Measurements from ENCODE around the gene FKBP9.
"Not testable (repeated sequence)": the region's sequence is repeated elsewhere in the genome, so short reads cannot be mapped to it uniquely, and the experiment has no call there.

FKBP9 gene, protein sequence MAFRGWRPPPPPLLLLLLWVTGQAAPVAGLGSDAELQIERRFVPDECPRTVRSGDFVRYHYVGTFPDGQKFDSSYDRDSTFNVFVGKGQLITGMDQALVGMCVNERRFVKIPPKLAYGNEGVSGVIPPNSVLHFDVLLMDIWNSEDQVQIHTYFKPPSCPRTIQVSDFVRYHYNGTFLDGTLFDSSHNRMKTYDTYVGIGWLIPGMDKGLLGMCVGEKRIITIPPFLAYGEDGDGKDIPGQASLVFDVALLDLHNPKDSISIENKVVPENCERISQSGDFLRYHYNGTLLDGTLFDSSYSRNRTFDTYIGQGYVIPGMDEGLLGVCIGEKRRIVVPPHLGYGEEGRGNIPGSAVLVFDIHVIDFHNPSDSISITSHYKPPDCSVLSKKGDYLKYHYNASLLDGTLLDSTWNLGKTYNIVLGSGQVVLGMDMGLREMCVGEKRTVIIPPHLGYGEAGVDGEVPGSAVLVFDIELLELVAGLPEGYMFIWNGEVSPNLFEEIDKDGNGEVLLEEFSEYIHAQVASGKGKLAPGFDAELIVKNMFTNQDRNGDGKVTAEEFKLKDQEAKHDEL

DNA sequence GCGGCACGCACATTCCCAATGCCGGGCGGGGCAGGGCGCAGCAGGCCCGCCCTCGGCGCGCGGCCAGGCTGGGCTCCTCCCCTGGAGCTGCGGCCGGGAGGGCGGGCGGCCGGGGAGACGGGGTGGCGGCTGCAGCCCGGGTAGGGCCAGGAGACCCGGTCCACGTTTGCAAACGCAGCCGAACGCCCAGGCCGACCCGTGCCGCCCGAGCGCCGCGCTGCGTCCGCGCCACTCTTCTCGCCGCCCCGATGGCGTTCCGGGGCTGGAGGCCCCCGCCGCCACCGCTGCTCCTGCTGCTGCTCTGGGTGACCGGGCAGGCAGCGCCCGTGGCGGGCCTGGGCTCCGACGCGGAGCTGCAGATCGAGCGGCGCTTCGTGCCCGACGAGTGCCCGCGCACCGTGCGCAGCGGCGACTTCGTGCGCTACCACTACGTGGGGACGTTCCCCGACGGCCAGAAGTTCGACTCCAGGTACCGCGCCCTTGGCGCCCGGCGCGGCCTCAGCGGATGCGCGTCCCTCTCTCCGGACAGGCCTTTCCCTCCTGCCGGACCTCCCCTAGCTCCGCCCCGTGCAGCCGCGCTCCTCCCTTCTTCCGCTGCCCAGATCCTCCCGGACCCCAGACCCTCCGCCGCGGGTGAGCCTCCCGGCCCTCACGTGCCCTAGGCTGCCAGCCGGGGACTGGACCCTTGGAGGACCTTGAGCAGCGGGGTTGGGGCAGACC, at the start of gene FKBP9:
FKBP9 (plus strand) TSS at position 115 of the 720 bp plus-strand sequence; CDS start at position 249, 134 bp downstream.
- DNase-seq = peak; percentile 57

DNA sequence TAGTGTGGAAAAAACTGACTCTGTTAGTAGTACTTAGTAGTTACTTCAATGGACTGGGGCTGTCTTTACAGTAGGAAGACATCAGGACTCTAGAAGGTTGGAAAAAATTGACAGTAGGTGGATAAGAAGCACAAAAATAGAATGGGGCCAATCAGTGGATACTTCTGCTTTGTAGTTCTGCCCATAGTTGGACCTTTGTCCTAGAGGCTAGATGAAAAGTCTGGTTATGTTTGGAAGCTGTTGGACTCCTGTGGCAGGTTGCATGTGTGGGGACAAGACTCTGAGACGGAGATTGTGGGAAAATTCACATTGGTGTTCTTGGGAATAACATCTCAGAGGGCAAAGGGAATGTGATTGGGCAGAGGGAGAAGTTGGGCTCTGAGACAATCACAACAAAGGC, 47.0 kb upstream of the FKBP9 start:
- no peak for DNase-seq

DNA sequence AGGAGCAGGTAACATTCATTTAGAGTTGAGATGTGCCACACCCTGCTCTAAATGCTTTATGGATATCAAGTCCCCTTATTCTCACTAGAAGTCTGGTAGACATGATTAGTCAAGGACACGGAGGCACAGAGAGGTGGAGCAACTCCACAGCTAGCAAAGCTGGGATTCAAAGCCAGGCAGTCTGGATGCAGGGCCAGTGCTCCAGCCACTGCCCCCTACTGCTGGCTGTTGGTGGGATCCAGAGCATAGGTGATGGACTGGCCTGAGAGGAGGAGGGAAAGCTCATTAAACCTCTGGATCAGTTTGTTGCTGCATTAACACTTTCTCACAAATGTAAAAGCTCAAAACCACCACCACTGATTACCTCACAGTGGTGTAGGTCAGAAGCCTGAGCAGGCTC, 43.1 kb upstream of the FKBP9 start:
- no peak for DNase-seq

DNA sequence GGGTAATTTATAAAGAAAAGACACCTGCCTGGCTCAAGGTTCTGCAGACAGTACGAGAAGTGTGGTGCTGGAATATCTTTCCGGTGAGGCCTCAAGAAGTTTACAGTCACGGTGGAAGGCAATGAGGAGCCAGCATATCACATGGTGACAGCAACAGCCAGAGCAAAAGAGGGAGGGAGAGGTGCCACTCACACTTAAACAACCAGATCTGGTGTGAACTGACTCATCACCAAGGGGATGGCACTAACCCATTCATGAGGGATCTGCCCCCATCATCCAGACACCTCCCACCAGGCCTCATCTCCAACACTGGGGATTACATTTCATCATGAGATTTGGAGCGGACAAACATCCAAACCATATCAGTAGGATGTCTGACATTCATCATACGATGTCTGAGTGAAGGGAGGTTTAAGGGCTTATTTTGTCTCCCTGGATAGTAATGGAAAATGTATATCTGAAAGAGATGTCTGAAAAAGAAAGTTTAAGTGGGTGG, 42.2 kb upstream of the FKBP9 start:
- no peak for DNase-seq

DNA sequence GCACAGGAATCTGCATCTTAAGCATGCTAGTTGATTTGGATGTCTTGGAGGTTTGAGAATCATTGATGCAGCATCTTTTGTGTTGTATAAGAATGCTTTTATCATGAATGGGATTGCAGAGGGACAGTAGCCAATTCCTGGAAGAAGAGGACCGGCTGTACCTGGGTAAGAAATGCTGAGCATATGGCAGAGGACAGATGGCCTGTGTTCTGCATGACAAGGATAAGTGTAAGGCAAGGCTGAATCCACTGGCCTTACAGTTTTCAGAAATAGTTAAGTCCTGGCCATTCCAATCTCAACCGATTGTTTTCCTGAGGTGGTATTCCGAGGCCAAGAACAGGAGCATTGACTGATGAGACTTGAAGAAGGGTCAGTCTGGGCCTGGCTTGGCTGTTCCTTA, 41.2 kb upstream of the FKBP9 start:
- DNase-seq = no peak

DNA sequence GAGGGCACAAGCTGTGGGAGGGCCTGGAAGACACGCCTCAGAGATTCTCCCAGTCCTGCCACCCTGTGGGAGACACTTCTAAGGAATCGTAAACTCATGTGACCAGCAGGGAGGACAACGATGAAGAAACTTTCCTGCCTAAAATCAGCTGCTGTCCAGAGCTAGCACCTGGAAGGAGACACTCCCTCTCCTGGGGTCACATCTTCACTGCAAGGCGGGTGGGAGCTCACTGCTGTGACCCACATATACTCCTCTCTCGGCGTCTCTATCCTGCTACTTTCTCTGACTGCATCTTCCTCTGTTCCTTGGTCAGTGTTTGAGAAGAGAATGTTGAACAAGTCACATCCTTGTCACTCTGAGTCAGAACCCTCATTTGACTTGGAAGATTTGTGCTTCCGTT, 40.2 kb upstream of the FKBP9 start:
- not testable (repeated sequence) for DNase-seq

DNA sequence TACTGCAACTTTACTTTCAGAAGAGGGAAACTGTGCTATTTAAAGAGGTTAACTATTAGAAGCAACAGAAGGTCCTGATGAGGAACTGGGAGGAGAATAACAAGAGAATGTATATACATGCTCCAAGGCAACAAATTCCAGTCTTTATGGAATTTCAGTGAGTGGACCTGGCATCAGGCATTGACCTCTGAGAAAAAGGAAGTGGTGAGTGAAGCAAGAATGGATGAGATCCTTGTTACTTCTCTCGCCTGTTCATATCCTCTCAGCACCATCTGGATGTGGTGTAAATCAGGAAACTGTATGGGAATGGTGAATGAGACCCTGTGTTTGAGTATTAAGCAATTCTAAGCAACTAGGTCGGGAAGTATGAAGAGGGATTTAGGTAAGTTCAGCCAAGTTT, 35.3 kb upstream of the FKBP9 start:
- DNase-seq = no peak

DNA sequence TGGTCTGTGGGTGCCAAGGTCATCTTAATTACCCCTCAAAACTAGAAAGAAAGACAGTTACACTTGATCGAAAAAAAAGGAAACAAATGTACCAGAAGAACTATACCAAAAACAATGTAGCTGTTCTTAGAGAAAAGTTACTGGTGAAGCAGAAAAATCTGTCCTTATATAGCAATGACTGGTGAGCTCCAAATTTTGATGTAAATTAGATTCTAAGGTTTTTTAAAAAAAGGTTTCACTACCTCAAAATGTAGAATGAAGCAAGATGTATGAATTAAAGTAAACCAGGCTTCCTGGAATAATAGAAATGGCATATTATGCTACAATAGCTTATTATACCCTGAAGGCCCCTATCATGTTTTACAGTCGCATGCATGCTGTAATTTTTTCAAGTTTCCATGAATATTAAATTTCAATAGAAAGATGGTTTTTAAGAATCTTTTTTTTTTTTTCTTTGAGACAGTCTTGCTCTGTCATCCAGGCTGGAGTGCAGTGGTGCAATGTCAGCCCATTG, 28.4 kb upstream of the FKBP9 start:
- no peak for DNase-seq

DNA sequence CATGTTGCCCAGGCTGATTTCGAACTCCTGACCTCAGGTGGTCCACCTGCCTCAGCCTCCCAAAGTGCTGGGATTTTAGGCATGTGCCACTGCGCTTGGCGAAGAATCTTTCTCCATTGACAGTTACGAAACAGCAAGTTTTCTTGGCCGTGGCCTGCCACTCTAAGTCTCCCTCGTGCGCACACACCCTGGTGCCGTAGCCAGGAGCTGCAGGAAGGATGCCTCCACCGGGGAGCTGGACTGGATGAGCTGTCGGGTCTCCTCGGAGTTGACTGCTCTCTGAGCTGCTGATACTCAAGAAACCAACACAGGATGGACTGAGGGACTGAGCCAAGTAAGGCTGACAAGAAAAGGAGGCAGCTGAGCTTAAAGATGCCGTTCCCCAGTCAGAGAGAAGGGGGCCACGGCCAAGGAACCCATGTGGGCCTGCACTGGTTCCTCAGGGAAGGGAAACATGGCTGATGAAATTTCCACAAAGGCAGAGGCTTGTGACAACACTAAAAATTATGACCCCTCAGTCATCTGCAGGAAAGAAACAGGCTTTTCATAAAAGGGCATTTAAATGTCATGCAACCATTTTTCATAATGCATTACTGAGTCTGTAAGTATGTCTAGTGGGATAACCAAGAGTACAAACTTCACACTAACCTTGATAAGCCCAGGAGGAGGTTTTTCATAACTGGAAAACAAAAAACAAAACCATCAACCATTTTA, 27.7 kb upstream of the FKBP9 start:
- no peak for DNase-seq

DNA sequence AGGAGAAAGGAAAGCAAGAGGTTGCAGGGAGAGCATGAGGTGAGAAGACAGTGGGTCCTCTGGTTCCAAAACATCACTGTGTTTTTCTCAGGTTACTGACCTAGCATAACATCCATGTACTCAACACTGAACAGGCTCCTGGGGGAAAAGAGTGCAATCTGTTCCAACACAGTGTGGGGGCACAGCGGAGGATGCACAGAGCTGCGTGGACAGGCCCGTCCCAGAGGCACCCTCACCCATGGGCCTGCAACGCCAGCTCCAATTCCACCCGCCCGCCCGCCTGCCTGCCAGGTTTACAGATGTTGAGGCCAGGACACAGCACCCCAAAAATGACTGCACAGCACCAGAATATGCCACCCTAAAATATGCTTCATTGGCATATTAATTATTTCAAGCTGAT, 26.9 kb upstream of the FKBP9 start:
- DNase-seq = no peak

DNA sequence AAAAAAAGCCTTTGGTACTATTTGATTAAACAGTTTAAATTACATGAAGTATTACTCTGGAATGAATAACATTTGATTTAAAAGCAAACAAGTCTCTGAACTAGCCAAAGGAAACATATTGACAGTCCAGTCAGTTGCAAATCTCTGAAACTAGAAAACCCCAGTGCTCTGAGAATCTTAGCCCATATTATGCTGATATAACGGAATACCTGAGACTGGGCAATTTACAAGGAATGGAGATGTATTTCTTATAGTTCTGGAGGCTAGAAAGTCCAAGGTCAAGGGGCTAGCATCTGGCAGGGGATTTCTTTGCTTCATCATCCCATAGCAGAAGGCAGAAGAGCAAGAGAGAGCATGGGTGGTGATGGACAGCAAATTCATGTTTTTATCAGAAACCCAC, 21.7 kb upstream of the FKBP9 start:
- DNase-seq = no peak

DNA sequence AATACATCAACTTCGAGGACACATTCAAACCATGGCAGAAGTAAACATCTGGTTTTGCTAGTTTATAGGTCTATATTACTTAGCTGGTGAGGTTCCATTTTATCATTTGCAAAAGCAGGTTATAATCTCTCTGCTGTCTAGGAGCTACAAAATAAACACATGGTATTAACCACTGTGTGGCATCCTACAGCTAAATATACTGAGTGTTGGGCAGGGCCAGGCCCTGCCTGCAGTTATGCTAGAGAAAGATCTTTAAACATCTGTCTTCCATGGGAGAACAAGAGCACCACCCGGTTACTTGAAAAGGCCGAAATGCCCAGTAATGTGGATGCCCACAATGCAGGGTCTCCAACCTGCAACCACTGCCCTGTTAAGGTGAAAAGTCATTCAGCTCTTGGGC, 20.6 kb upstream of the FKBP9 start:
- DNase-seq = no peak

DNA sequence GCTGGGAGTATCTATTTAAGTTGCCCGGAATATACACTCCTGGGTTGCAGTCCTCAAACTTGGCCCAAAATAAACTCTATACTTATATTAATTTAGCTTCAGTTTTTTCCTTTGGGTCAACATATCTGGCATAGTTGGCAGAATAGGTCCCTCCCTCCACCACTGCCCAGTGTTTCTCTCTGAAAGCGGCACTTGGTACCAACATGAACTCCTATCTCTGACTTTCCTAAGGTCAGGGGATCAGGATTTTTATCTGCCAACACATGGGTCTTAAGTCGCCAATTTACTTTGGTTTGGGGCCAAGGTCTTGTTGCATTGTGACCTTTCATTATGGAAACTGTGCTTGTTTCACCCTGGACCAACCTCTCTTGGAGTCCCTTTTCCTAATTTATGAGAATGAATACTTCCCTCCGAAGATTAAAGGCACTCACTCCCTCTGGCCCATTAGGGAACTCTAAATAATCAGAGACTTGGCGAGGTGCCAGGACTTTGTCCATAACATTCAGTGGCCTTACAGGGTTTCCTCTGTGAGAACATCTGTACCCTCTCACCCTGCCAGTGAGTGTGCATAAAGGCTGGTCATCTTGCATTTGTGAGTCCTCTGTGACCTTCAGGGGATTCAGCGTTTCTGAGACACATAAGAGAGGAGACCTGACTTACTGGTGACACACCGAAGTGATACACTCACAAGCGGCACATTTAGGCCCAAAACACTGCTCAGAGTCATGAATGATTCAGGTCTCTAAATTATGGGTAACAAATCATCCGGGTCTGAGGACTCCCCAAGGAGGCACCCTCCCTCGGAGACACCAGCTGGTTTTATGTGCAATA, 19.7 kb upstream of the FKBP9 start:
- DNase-seq = peak; percentile 49

DNA sequence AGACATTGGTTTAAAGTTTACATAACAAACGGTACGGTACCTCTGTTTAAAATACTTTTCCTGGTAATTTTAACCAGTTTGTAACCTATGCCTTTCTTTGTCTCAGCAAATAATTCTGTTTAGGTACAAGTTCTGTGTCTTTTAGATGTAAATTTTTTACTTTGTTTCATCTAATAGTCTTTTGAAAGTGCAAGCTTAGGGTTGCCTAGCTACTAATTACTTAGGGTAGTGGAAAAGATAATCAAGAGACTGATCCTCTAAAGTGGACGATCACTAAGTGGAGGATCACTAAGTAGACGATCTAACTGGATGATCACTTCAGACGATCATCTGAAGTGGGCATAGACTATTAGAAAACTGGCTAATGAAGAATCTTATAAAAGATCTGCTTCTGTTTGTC, 16.1 kb upstream of the FKBP9 start:
- DNase-seq = no peak

DNA sequence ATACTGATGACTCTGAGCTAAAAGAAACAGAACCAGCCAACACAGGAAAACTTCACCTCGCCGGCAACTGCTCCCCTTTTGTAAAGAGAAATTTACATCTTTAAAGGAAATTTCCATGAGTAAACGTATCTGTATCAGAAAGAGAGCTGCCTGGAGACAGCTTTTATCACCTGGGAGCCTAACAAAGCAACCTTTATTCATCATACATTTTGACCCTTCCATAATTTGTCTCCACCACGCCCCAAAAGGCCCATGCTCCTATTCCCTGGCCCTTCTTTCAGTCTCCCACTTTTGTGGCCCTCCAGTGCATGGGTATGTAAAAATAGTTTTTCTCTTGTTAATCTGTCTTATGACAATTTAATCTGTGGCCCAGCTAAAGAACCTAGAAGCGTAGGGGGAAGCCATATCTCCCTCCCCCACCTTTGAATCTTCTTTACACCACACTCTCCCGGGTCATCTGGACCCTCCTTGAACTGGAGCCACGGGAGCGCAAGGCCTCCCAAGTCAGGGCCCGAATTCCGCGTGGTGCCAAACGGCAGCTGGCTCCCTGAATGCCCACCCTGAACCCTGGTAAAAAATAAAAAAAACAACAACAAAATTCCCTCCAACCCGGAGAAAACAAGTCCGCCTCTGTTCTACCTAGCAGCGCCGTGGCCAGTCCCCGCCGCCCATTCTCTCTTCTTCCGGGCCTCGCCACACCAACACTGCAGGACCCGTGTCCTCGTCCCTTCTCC, 15.4 kb upstream of the FKBP9 start:
- DNase-seq = peak; percentile 65

DNA sequence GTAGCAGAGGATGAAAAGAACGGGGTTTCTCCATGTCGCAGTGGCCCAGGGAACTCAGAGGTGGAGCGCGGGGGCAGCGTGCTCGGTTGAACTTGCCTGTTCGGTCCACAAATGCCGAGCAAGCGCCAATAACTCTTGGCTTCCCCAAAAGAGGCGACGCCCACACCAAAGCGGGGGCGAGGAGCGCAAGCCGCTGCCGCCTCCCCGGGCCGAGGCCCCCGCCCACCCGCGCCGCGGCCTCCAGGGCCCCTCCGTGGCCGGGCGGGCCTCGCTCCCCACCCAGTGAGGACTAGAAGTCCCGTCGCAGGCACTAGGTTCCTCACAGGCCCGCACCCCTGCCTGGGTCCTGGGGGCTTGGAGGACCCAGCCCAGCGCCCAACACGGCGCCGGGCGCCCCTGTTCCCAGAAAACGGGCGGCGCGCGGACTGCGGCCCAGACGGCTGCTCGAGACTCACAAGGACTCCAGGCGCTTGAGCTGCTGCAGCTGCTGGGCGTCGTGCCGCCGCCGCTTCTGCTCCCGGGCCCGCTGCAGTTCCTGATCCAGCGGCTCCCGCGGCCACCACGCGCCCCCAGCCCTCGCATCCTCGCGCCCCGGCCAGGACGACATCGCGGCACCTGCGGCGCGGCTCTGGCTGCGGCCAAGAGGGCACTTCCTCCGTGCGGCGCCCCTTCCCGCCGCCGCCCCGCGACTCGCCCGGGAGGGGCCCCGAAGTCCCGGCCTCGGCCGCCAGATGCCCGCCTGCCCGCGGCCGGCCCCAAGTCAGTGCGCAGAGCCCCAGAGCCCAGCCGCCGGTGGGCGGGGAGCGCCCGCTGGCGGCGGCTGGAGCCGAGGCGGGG, 14.6 kb upstream of the FKBP9 start:
- peak; percentile 57 for DNase-seq

DNA sequence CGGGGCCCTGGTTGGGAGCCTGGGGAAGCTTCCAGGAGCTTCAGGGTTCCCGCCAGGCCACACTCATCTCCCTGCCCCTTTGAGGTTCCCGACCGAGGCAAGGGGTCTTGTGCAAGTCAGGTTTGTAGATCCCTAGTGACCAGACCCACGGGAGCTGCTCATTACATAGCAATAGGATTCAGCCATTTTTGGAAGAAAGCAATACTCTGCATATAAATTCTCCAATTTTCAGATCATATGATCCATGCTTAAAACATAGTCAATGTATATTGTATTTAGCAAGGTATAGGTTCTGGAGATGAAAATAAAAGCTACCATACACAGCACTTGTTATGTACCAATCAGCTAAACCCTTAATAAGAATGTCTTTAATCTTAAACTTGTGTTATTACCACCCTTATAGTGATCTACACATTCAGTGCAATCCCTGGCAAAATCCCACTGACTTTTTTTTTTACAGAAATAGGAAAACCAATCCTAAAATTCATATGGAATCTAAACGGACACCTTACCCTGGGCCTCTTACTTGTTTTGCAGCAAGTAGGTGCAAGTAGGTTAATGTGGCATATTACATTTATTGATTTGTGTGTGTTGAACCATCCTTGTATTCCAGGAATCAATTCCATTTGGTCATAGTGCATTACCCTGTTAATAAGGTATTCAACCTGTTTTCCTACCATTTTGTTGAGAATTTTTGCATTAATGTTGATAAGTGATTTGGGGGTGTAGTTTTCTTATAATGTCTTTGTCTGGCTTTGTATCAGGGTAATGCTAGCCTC, 13.8 kb upstream of the FKBP9 start:
- DNase-seq = peak; percentile 62

DNA sequence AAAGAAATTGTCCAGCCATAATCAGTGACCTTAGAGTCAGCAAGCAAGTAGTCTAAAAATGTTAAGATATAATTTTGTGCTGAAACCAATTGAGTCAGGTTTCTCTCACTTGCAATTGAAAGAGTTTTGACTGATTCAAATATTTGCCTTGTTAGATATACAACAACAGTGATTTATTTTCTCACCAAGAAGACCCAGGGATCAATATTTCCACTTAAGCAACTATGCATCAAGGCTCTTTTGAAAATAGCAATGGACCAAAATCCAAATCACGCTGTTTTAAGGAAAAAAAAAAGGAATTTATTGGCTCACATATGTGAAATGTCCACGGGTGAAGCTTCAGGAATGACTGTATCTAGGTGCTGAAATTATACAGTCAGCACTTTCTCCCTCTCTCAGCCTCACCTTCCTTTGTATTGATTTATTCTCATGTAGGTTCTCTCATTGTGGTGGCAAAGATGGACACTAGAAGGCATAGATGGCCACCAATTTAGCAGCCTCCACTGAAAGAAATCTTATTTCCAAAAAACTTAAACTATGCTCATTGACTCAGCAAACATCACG, 9.7 kb upstream of the FKBP9 start:
- no peak for DNase-seq

DNA sequence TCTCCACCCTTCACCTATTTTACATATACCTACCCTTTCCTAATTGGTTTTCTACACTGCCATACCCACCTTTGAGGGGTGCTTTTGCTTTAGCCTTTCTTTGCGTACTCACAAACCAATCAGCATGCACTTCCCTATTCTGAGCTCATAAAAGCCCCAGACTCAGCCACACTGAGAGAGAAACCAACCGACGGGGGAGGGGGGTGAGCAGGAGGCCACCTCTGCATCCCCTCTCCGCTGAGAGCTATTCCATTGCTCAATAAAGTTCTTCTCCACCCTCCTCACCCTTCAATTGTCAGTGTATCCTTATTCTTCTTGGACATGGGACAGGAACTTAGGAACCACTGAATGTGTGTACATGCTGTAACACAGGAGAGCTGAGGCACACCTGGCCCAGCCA, 9.0 kb upstream of the FKBP9 start:
- no peak for DNase-seq

Data from DMS79 treated with DMSO at 0.1 percent for 48 hours (cell line).